GM12878 (cell line): ENCODE results near the gene DDX19B. TPM values are rescaled to one million over a fixed set of nuclear protein-coding genes. Genes with fewer than 3 reads are reported as not detected.

Experiments used
- PAX5 ChIP-seq: IDR thresholded peaks from 2 replicates; pipeline ENCODE4 v1.6.1; 2011; ENCODE audit warnings: low read depth, low read length, borderline replicate concordance
- RBBP5 ChIP-seq: fragments of 200-600 bp; sonication (generic); conservative IDR thresholded peaks from 2 replicates; pipeline ENCODE4 v1.6.1; 2016
- SP1 ChIP-seq: IDR thresholded peaks from one replicate; pipeline ENCODE4 v1.6.1; 2011; ENCODE audit warnings: low read depth, low read length
- ZBTB11 ChIP-seq: fragments of 450-650 bp; formaldehyde crosslinking; IDR thresholded peaks from 2 replicates; pipeline ENCODE4 v1.5.0; 2022; ENCODE audit warnings: mild to moderate bottlenecking, missing genetic modification characterization
- ZNF207 ChIP-seq: fragments of 450-650 bp; IDR thresholded peaks from 2 replicates; pipeline ENCODE4 v1.6.1; 2014; ENCODE audit warnings: antibody characterized with exemption, mild to moderate bottlenecking, borderline replicate concordance
- ZNF217 ChIP-seq: fragments of 450-650 bp; IDR thresholded peaks from 2 replicates; pipeline ENCODE4 v1.6.1; 2017; ENCODE audit warnings: antibody characterized with exemption, mild to moderate bottlenecking
- polyA plus RNA-seq, 11 experiments: library from polyadenylated mRNA; depleted of rRNA in 4 of 11; unstranded in 6 of 11; stranded (reverse) in 5 of 11; fragments of >200 nt; fragmentation: Nextera tagmentation in 4 of 11; fragmentation: Illumina TruSeq in 1 of 11; extraction: Ambion mirVana in 4 of 11; extraction: Trizol in 1 of 11; gene quantifications; 1 replicate in 1 of 11; 2 replicates in 10 of 11; pipeline versions ENCODE4 v1.2.1 to v1.2.3, GENCODE V29; 2011 to 2016; ENCODE audit warnings: inconsistent platforms in 2 of 11, missing spikeins in 2 of 11, low read depth in 1 of 11
- total RNA-seq, 4 experiments: library from RNA; depleted of rRNA in 3 of 4; stranded (reverse); fragments of >200 nt in 3 of 4; fragmentation: Illumina TruSeq in 1 of 4; extraction: Trizol in 1 of 4; gene quantifications; 2 replicates each; pipeline versions ENCODE4 v1.2.1 to v1.2.3, GENCODE V29; 2013 to 2021
- TF ChIP-seq, protein P1 (sequence below): IDR thresholded peaks from 2 replicates; pipeline ENCODE4 v1.6.1; 2011; ENCODE audit warnings: borderline replicate concordance, low read depth, mild to moderate bottlenecking, moderate library complexity, mixed read lengths, low read length; ENCODE audit not compliant: insufficient read depth; ENCODE audit errors: extremely low read length

The DDX19B gene
- total and polyA plus RNA-seq, 10 of the 15 experiments (the other 5 are each of a cell fraction or from before 2014, with no cell fraction given), result 14.1 to 69.1 (median 42.5) TPM

- TF ChIP-seq, protein P1, sequence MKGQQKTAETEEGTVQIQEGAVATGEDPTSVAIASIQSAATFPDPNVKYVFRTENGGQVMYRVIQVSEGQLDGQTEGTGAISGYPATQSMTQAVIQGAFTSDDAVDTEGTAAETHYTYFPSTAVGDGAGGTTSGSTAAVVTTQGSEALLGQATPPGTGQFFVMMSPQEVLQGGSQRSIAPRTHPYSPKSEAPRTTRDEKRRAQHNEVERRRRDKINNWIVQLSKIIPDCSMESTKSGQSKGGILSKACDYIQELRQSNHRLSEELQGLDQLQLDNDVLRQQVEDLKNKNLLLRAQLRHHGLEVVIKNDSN, result peak; percentile 69
- TF ChIP-seq PAX5 (0 out of 2 replicates have a peak, but pooled peaks have one; percentile 5), ZBTB11 (no peak), SP1 (peak; percentile 92), ZNF207 (peak; percentile 17; the same call in 1 of the 2 replicates), ZNF217 (no peak), RBBP5 (no peak)
Observed at GRCh38 chr16:70380919-70381603, 82.1 kb downstream of the DDX19B start (continued).
